M059J (cell line): ENCODE measurements around the gene DDX49. TPM values are rescaled to one million over a fixed set of nuclear protein-coding genes. Genes with fewer than 3 reads are reported as not detected.
A peak's percentile ranks its signal among the peaks of the same experiment; 100 is the strongest.

Experiments used
- DNase-seq: peaks from one replicate; pipeline ENCODE4 v3.0.0-alpha.2; 2012; ENCODE audit warnings: low read depth
- total RNA-seq: library from RNA; depleted of rRNA; stranded (reverse); fragments of >200 nt; shearing (Covaris generic); gene quantifications from 2 replicates; pipeline ENCODE4 v1.2.3, GENCODE V29; 2014; rRNA removed

The DDX49 gene
- total RNA-seq = 75.5 and 76.5 TPM in 2 replicates

- DNase-seq = peak; percentile 100
Observed at GRCh38 chr19:18919086-18919899, at the start of gene DDX49, which contains the start of gene COPE. DDX49 (plus strand) TSS chr19:18919715; CDS start chr19:18919742, 27 bp downstream. COPE (minus strand) TSS chr19:18919387; CDS start chr19:18919348, 39 bp downstream.

DNA sequence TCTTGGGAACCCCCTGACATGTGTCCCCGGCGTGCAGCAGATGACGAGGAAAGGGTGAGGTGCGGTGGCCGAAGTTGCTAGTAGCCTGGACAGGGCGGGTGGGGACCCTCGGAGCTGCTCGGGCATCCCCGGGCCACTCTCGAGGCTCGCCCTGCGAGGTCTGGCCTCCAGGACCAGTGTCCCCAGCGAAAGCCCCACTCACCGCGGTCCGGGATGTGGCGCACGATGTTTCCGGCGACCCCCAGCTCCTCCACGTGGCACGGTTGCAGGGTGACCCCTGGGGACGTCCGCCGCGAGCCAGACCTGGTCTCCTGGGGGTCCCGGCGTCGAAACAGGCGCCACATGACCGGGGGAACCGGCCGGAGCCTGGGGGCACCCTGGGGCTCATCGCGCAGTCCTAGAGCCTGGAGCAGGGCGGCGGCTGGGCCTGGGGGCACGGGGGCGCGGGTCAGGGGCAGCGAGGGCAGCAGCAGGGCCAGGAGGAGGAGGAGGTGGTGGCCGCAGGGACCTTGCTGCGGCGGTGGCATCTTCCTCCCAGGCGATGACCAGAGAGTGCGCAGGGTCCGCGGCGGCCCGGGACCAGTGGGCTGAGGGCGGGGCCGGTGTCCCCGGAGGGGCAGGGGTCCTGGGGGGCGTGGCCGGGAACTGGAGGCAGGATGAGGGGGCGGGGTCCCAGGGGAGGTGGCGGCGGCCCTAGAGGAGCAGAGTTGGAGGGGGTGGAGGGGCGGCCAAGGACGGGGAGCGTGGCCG, 49.6 kb upstream of the DDX49 start:
- no peak for DNase-seq

DNA sequence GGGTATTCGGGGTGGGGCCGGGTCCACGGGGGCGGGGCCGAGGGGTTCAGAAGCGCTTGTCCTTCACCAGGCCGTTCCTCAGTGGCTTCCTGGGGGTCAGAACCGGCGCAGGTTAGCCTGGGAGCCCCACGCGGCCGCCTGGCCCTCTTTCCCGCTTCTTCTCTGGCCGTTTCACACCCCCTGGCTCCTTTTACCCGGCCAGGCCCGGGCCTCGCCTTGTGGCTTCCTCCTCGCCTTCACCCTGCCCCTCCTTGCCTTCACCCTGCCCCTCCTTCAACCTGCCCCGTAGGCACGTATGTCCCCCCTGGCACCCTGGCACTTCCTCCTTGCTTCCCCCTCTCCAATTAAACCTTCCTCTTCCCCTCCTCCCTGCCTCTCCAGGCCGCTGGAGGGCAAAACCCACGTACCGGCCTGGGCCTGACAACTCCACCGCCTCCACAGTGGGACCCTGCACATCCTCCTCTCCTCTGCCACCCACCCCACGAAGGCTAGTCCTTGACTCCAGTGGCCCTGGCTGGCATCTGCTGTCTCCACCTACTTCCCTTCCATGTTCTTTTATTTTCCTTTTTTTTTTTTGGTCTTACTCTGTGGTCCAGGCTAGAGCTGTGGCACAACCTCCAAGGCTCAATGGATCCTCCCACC, 48.9 kb upstream of the DDX49 start:
- no peak for DNase-seq

GRCh38 chr19:18871543-18871942, 48.0 kb upstream of the DDX49 start:
- DNase-seq = no peak

DNA sequence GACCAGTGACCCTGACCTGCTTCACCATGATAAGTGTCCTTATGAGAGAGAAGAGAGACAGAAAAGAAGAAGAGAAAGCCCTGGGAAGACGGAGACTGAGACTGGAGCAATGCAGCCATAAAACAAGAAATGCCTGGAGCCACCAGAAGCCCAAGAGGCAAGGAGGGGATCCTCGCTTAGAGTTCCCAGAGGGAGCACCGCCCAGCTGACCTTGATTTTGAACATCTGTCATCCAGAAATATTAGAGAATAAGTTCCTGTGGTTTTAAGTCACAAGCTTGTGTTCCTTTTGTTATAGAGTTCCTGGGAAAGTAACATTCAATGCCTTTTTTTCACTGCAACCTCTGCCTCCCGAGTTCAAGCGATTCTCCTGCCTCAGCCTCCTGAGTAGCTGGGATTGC, 43.8 kb upstream of the DDX49 start:
- no peak for DNase-seq

- DNase-seq = no peak
Observed at GRCh38 chr19:18876865-18877264, 42.6 kb upstream of the DDX49 start.

DNA sequence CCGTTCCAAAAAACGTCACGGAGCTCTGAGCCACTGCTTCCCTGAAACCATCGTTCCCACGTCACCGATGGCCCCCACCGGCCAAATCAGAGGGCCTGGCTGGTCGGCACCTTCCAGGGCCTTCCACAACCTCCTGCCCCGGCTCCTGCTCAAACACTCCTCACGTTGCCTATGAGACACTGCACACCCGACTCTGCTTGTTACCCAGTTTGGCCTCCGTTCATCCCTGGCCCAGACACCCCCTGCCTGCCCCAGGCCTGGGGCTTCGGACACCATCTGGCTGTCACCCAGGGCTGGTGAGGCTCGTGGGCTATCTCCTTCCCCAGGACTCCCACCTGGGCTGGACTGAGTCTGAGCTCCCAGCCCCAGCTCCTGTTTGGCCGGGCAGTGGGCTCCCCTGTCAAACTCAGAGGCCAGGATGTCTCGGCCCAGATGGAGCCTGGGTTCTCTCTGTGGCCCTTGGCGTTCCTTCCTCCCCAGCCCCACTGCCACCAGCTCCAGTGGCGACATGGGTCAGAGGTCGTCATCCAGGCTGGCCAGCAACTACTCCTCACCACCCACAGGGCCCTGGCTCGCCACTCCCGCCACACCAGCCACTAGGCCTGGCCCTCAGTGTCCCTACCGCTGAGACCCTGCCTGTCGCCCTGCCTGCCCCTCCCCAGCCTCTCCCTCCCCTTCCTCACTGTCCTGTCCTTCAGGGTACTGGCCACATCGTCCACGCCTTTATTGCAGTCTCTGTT, 41.3 kb upstream of the DDX49 start:
- DNase-seq = no peak

GRCh38 chr19:18878858-18879578, 40.5 kb upstream of the DDX49 start:
- DNase-seq = no peak

DNA sequence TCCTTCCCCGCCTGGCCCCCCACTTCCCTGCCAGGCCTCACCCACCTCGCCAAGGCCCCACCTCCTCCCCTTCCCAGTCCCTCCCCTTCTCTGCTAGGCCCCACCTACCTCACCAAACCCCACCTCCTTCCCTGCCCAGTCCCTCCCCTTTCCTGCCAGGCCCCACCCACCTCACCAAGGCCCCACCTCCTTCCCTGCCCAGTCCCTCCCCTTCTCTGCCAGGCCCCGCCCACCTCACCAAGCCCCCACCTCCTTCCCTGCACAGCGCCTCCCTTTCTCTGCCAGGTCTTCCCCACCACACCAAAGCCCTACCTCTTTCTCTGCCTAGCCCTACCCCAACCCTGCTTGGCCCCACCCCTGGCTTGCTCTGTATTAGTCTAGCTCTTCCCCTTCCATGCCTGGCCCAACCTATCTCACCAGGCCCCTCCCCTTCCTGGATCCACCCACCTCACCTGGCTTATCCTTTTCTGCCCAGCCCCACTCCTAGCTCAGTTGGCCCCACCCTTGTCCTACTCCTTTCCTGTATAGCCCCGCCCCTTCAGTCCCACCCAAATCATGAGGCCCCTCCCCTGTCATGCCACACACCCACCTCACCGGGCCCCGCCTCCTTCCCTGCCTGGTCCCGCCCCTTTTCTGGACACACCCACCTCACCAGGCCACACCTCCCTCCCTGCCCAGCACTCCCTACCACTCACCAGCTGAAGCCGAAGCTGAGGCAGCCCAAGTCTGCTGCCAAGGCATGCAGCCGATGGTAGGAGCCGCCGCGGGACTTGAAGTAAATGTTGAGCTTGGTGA, 39.7 kb upstream of the DDX49 start:
- no peak for DNase-seq

- DNase-seq = no peak
Observed at GRCh38 chr19:18881491-18881890, 38.0 kb upstream of the DDX49 start.

GRCh38 chr19:18883526-18884304, 35.8 kb upstream of the DDX49 start:
- no peak for DNase-seq

DNA sequence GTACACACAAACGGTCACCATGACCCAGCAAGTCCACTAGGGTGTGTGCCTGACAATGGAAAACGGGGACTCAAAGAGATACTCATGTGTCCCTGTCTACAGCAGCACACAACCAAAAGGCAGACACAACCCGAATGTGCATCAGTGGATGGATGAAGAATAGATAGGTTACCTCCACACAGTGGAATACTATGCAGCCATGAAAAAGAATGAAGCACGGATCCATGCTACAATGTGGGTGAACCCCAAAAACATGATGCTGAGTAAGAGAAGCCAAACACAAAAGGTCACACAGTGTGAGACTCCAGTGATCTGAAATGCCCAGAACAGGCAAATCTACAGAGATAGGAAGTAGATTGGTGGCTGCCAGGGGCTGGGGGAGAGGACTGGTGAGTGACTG, 32.5 kb upstream of the DDX49 start:
- no peak for DNase-seq

DNA sequence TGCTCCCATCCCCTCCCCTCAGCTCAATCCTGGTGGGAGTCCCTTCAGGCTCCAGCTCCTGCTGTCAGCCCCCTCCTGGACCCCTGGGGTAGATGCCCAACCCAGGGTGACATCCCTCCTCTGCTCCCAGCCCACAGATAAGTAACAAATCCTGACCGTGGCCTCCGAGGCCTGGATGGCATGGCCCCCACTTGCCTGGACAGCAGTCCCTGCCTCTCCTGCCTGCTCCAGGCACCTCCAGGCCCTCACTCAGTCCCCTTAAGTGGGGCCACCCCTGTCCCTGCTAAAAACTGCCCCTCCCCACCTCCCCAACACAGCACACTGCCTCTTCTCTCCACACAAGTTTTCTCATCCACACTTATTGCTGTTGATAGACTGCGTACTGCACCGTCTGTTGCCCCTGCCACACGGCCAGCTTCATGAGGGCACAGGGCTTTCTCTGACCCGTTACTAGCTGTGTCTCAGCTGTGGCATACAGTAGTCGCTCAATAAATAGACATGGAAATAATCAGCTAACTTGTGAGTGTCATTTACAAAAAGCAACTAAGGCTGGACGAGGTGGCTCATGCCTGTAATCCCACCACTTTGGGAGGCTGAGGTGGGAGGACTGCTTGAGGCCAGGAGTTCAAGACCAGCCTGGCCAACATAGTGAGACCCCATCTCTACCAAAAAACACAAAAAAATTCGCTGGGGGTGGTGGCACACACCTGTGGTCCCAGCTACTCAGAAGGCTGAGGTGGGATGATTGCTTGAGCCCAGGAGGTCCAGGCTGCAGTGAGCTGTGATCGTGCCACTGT, 29.4 kb upstream of the DDX49 start:
- DNase-seq = no peak

DNA sequence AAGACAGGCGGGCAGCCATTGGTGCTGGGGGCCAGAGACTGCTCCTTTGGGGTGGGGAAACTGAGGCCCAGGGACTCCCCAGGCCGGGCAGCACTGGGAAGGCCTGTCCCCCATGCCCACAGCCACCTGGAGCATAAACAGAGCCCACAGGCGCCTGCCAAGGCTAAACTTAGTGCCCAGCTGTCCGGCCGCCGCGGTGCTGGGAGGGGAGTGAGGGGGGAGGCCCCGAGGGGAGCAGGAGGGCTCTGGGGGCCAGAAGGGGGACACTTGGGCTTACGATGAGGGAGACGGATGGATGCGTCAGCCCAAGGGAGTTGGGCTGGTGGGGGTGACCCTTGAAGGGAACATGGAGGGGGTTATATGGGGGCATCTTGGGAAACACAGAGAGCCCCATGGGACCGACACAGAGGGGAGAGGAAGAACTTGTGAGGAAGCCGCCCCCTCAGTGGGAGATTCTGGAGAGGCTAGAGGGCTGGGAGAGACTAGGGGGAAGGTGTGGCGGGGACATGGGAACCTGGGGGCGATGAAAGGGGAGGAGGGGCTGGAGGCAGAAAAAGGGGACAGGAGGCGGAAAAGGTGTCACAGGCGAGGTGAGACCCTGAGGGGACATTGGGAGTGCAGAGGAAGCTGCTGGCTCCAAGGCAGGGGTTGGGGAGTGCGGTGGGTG, 25.8 kb upstream of the DDX49 start:
- no peak for DNase-seq

- peak; percentile 43 for DNase-seq
Observed at GRCh38 chr19:18894254-18895037, 25.1 kb upstream of the DDX49 start.

DNA sequence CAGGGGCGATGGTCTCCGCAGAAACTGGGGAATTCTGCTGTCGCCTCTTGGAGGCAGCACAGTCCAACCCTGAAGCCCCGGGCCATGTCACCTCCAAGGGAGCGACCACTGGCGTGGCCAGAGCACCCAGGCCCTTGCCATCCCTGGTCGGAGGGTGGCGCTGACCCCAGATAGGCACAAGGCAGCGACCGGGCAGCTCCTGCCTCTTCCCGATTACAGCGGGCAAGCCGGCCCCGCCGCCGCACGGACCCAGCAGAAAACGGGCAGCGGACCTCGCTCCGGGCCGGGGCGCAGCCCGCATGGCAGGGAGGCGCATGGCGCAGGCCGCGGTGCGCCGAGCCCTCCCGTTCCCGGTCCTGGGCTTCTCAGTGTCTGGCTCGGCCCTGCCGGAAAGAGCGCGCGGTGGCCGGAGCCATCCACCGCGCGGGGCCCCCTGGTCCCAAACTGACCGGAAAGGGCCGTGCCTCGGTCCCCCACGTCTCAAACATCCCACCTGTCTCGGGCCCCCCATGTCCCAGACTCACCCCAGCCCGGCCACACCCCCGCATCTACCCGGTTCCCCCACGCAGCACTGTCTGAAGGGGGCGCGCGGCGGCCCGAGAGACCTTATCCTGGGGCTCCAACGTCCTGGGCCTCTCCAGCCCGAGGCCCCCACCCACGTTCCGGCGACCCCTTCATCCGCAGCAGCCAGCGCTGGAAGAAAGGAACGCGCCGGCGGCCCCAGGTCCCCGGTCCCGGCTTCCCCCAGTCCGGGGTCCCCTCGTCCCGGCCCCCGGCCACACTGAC, 24.3 kb upstream of the DDX49 start:
- peak; percentile 70 for DNase-seq
